HL-60/S4 treated with phorbol 12-myristate 13-acetate at 8.2 ng/mL for 4 days and 3 days (cell line): ENCODE measurements around the gene CD34.
"Not testable (repeated sequence)": the region's sequence is repeated elsewhere in the genome, so short reads cannot be mapped to it uniquely, and the experiment has no call there.

Experiments
- in situ Hi-C: fragments of 300-500 bp; cut with MboI; formaldehyde crosslinking; loops from 2 replicates; pipeline ENCODE4 v1.15.0; 2022; ENCODE audit warnings: low sequenced_read_pairs

Gene CD34

DNA sequence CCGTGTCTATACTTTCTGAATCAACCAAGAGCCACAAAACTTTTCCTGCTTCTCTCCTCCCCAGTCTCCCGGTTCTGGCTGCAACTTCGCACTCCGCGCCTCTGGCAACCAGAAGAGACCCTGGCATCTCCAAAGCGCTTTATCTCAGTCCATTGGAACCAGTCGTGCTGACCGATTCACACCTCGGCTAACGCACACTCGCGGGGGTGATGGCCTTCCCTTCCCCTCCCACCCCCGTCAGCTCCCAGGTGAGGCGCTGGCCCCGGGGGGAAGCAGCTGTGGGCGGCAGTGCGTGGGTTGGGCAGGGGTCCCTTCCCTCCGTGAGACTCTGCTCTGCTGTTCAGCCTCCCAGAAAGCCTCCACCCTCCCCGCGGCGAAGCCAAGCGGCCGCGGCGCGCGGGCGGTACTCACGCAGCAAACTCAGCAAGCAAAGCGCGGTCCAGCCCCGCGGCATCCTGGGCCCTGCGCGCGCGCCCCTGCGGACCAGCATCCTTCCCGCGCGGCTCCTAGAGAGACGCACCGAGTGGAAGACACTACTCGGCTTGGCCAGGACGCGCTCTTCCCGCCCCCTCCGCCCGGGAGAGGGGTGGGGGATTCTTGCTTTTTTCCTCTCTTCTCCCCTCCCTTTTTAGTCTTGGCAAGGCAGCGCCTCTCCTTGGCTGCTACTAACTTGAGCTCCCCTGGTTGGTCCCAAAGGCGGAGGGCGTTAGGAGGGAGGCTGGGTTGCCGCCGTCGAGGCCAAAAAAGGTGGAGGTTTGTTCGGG is at the start of gene CD34:
TSS of gene CD34 (minus strand) at position 535 of the 764 bp plus-strand sequence. CDS start at position 490, 45 bp downstream.
- in situ Hi-C loops = no loop called here

DNA sequence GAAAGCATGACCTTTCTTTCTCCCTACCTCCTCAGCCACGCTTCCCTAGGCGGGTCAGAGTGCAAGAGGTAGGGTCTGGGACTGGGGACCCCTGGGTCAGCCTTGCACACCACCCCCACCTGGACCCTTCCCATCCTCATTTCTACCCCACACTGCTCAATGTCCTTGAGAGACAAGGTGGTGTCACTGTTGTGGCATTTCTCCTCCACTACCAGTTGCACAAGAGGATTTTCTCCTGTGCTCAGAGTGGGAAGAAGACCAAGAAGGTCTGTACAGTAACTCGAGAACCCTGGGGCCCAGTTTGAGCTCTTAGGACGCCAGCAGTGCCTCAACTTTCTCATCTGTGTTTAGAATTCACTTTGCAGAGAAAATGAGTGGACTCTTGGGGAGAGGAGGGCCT is 49.4 kb upstream of the CD34 start:
- in situ Hi-C loops = no loop called here

DNA sequence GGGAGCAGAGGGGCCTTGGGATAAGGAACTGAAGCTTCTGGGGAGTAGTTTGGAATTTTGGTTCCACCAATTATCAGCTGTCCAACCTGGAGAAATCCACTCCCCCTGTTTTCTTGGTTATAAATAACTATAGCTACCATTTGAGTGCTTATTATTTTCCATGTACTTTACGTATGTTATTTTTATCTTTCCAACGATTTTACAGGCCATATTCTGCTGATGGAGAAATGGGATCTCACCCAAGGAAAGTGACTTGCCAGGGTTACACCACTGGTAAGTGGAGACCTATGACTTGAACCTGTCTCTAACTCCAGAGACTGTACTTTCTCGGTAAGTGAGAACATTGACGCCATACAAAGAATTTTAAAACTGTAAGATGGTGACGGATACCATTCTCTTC is 49.0 kb upstream of the CD34 start:
- in situ Hi-C loops = loop anchor here (10.0 kb wide), 1 partner anchor 75 kb away; no protein-coding TSS in a partner anchor

DNA sequence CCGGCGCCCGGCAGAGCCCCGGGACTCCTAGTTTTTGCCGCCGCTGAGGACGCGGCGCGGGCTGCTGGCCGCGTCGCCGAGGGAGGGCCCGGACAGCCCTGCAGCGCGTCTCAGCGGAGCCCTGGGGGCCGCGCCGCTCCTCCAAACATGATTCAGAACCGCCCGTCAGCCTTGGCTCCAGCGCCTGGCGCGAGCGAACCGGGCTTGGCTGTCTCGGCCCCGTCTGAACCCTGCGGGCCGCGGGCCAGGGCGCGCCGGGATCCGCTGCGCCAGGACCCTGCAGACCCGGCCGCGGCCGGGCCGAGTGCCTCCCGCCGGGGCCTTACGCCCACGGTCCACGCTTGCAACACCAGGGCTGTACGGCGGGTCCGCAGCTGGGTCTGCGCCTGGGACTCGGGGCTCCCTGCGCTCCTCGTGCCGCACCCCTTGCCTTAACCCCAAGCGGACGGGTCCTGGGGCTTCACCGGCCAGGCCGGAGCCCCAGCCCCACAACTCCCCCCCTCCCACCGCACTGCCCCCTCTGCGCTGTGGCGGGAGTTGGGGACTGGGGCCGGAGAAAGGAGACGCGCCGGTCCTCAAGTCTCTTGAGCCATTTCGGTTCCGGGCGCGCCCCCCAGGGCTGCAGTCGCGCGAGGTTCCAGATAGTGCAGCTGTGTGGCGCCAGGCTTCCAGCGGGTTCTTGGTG is 48.4 kb upstream of the CD34 start:
- in situ Hi-C loops = loop anchor here (10.0 kb wide), 1 partner anchor 74 kb away; no protein-coding TSS in a partner anchor

DNA sequence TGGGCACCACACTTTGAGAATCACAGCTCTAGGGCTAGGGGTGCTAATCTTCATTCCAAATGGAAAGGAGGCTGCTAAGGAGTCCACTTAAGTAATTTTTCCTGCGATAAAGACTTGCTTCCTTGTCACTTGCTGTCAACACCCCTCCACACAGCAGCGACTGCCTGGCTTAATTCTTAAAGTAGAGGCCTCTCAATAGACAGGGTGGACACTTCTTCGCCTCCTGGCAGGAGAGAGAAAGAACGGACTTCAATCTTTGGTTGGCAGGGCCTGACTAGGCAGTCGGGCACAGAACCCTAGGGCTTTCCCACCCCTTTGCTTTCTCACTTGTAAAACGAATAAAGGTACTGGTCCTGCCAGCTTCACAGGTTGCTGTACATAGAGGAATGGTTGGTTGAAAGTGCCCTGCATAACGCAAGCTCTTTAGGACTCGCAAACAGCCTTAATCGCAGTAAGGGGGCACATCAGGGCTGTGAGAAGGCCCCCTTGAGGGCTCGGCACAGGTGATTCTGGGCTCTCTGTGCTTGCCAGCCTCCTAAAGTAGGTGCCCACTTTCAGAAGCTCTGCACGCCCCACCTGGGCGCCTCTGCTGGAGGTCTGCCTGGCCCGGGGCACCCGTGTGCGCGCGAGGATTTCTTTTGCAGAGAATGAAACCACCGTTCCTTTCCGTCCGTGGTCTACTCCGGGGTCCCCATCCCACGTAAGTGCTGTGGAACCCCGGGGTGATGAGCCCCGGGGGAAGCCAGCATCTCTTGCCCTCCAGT is 47.6 kb upstream of the CD34 start:
- in situ Hi-C loops = loop anchor here (10.0 kb wide), 1 partner anchor 74 kb away; no protein-coding TSS in a partner anchor

GRCh38 chr1:207956986-207957385 is 46.1 kb upstream of the CD34 start:
- in situ Hi-C loops = loop anchor here (10.0 kb wide), 1 partner anchor 72 kb away; no protein-coding TSS in a partner anchor

GRCh38 chr1:207954104-207954503 is 43.2 kb upstream of the CD34 start:
- in situ Hi-C loops = loop anchor here (10.0 kb wide), 1 partner anchor 69 kb away; no protein-coding TSS in a partner anchor

DNA sequence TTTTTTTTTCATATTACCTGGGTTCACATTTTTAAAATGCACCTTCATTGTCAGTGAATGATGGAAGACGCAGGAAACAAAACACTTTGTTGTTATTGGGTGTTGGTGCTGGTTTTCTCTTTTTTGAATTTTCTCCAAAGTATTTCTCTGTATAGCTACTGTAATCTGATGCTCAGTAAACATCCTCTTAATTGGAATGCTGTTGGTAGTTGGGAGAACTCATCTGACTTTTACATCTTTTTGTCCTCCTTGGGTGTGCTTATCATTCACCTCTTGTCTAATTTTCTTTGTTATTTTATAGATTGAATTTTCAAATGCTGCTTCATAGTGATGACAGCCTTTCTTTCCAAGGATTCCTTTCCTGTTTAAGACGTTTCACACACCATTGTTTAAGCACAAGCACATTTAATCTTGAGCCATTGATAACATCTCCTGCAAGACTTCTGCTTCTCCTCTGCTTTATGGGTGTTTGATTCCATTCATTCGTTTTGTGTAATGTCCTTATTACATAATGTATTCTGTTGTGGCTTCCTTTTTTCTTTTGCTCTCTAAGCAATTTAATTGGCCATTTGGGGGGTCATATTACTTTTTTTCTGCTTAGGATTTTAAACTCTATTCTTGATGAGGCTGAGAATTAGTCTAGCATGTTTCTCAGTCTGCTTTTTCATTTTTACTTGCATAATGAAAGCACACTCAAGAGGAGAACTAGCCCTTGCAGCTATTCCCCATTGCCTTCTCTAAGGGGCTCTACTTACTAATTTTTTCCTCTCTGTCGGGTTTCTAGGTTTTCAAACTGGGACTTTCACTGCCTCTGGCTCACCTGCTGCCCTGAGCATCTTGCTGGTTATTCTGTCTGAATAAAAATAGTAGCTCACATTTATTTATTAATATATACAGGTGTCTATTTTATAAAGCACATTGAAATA is 42.0 kb upstream of the CD34 start:
- in situ Hi-C loops = loop anchor here (10.0 kb wide), 1 partner anchor 68 kb away; no protein-coding TSS in a partner anchor

- in situ Hi-C loops = loop anchor here (10.0 kb wide), 1 partner anchor 67 kb away; no protein-coding TSS in a partner anchor
These were observed 40.7 kb upstream of the CD34 start for GRCh38 chr1:207951652-207952051.

DNA sequence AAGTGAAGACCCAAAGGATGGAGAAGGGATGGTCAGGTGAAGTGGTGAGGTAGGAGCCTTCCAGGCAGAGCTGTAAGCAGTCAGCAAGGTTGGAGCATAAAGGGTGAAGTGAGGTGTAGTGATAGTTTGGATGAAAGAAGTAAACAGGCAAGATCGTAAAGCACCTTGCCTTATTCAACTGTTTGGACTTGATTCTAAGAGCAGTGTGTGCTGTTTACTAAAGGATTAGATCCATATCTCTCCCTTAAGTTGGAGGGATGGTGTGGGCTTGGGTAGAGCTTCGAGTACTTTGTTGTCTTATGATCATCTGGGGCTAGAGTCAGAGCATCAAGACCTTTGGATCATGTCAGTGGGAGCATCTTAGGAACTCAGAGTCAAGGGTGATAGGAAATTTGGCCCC is 39.8 kb upstream of the CD34 start:
- in situ Hi-C loops = loop anchor here (10.0 kb wide), 1 partner anchor 66 kb away; no protein-coding TSS in a partner anchor

DNA sequence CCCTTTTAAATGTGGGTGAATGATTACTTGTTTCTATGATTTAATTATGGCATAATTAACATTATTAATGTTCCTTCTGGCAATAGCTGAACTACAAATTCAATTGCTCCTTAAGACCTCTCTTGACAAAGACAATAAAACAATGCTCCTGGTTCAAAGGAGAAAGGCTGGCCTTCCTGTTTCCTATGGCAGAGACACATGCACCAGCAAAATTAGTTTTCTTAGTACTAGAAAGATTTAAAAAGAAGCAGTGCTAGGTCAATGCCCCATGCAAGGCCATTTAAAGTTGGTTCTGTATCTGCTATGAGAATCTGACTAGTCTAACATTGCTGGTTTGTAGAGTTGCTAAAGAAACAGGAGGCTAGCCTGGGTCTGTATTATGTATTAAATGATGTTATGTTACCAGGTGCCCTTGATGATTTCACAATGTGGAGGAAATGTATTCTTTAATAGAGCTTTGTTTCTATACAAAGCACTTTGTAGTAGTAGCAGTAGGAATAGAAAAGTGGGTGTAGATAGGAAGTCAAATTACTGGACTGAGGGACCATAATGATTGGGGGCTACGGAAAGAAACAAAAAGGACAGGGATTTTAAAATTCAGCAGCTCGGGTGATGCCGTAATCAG is 38.8 kb upstream of the CD34 start:
- in situ Hi-C loops = loop anchor here (10.0 kb wide), 1 partner anchor 65 kb away; no protein-coding TSS in a partner anchor

- in situ Hi-C loops = no loop called here
These were observed 37.8 kb upstream of the CD34 start for GRCh38 chr1:207948536-207949250.

DNA sequence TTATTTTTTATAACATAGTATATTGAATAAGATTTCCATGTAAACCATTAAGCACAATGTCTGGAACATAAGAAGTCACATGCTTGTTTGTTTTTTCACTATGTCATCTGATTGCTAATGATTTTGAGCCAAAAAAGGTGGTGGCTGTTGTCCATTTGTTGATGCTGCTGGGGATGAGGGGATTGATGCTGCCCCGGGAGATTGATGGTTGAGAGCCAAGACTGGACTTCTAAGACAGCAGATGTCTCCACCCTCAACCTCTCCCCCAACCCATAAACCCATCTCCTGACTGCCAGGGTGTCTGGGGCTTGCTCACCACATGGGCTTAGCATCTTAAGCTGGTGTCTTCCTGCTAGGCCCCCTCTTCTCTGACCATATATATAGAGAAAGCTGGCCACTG is 35.8 kb upstream of the CD34 start:
- in situ Hi-C loops = no loop called here

GRCh38 chr1:207944571-207944970 is 33.6 kb upstream of the CD34 start:
- in situ Hi-C loops = no loop called here

DNA sequence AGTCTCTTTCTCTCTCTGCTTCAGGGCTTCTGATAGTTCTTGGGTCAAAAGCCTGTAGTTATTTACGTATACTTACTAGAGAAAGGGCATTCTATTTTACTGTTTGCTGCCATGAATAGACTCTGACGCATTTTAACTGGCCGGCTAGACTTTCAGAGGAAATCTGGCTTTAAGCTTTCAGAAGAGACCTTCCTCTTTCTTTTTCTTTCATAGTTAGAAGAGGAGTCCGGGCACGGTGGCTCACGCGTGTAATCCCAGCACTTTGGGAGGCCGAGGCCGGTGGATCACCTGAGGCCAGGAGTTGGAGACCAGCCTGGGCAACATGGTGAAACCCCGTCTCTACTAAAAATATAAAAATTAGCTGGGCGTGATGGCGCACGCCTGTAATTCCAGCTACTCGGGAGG is 31.4 kb upstream of the CD34 start:
- in situ Hi-C loops = not testable (repeated sequence)

DNA sequence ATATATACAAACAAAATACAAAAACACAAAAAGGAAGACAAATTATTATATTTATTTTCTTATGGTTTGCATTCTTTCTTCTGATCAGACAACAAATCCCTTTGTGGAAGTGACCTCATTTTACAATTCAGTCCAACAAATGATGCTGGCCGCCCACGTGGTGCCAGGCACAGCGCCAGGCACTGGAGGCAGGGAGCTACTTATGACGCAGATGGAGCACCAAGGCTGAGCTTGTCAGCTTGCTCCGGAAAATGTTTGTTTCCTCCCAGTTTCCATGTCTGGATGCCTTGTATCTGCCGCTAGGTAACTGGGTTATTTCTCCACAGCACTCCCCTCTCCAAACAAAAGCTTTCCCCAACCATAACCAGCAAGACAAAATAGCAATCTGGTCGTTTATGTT is 30.7 kb upstream of the CD34 start:
- in situ Hi-C loops = no loop called here

DNA sequence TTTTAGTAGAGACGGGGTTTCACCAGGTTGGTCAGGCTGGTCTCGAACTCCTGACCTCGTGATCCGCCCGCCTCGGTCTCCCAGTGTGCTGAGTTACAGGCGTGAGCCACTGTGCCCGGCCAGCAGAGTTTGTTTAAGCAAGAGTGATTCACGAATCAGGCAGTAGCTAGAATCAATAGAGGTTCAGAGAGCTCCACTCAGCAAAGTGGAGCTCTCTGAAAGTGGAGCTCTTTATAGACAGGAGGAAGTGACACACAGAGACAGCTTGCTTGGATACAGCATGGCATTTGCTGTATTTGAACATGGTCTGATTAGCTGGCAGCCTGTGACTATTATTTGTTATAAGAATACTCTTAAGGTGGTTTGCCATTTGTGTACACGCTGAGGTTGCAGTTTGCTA is 27.1 kb upstream of the CD34 start:
- in situ Hi-C loops = no loop called here

GRCh38 chr1:207937204-207937603 is 26.3 kb upstream of the CD34 start:
- in situ Hi-C loops = no loop called here

DNA sequence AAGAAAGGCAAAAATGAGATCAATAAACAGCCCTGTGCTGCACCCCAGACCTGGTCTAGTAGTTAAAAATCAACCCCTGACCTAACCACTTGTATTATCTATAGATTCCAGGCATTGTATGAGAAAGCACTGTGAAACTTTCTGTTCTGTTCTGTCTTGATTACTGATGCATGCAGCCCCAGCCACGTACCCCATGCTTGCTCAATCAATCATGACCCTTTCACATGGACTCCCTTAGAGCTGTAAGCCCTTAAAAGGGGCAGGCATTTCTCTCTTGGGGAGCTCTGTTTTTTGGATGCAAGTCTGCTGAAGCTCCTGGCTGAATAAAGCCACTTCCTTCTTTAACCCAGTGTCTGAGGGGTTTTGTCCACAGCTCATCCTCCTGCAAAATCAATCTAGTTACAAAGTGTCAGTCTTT is 24.2 kb upstream of the CD34 start:
- in situ Hi-C loops = no loop called here
